Sigmoid colon (tissue), 4 donors: Measurements from ENCODE around the gene ATAD5.

Experiments
- EP300 ChIP-seq, 4 donors: sonication (generic); formaldehyde crosslinking; IDR thresholded peaks; one replicate each; pipeline ENCODE4 v1.6.1; 2017; ENCODE audit warnings: antibody characterized with exemption in 4 of 4
- POLR2A ChIP-seq, 2 donors: fragments of 450-650 bp; IDR thresholded peaks; one replicate each; pipeline ENCODE4 v1.6.1; 2016; ENCODE audit warnings: antibody characterized with exemption in 2 of 2, mild to moderate bottlenecking in 2 of 2, moderate library complexity in 2 of 2
- TF ChIP-seq, protein P1 (sequence below), 4 experiments: fragments of 450-650 bp in 3 of 4; fragments of 200-600 bp in 1 of 4; IDR thresholded peaks; one replicate each; pipeline ENCODE4 v1.5.1; 2016 to 2019; ENCODE audit warnings: antibody characterized with exemption in 4 of 4, mild to moderate bottlenecking in 3 of 4, moderate library complexity in 2 of 4

DNA sequence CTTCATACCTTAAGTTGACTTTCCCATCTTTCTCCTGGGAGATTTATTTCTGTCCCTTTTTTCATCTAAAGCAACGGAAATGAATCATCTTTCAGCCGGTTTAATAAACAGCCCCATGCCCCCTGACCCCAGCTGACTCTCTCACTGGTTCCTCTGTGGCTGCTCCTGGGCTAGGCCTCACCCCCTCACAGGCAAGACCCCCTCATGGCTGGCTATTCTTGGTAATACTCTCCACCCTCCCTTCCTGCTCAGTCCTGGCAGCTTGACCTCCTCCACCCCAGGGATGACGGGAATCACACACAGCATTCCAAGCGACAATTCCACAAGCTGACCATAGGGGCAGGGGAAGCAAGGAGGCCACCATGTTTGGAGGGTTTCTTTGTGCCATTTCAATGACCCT is 88.5 kb downstream of the ATAD5 start:
- TF ChIP-seq, protein P1, sequence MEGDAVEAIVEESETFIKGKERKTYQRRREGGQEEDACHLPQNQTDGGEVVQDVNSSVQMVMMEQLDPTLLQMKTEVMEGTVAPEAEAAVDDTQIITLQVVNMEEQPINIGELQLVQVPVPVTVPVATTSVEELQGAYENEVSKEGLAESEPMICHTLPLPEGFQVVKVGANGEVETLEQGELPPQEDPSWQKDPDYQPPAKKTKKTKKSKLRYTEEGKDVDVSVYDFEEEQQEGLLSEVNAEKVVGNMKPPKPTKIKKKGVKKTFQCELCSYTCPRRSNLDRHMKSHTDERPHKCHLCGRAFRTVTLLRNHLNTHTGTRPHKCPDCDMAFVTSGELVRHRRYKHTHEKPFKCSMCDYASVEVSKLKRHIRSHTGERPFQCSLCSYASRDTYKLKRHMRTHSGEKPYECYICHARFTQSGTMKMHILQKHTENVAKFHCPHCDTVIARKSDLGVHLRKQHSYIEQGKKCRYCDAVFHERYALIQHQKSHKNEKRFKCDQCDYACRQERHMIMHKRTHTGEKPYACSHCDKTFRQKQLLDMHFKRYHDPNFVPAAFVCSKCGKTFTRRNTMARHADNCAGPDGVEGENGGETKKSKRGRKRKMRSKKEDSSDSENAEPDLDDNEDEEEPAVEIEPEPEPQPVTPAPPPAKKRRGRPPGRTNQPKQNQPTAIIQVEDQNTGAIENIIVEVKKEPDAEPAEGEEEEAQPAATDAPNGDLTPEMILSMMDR (IDR thresholded peaks at IDR 0.05), result no peak
- no peak for TF ChIP-seq EP300 (IDR thresholded peaks at IDR 0.05)
- TF ChIP-seq POLR2A (IDR thresholded peaks at IDR 0.05), result no peak
